Liver (tissue), 9 donors: Measurements from ENCODE around the gene FAM219A. TPM values are rescaled to one million over a fixed set of nuclear protein-coding genes. Genes with fewer than 3 reads are reported as not detected.

ENCODE experiments used
- DNase-seq: peaks from one replicate; pipeline ENCODE4 v3.0.0-alpha.2; 2017; ENCODE audit warnings: low spot score
- H3K27ac ChIP-seq, 2 donors: one replicate each; pipeline ENCODE4 v1.7.0; 2013; ENCODE audit warnings: inconsistent platforms in 2 of 2, low read length in 2 of 2, control low read depth in 1 of 2, low read depth in 1 of 2, mild to moderate bottlenecking in 1 of 2
- H3K27me3 ChIP-seq, 4 donors: one replicate each; pipeline versions ENCODE4 v1.6.1 to v1.7.0; 2013; ENCODE audit warnings: low read length in 3 of 4, inconsistent platforms in 1 of 4, mild to moderate bottlenecking in 1 of 4, moderate library complexity in 1 of 4; ENCODE audit not compliant: control insufficient read depth in 4 of 4, insufficient read depth in 4 of 4
- H3K36me3 ChIP-seq, 4 donors: one replicate each; pipeline versions ENCODE4 v1.6.1 to v1.7.0; 2013; ENCODE audit warnings: low read length in 3 of 4, mild to moderate bottlenecking in 3 of 4, low read depth in 1 of 4, moderate library complexity in 1 of 4; ENCODE audit not compliant: control insufficient read depth in 4 of 4, insufficient read depth in 3 of 4
- H3K4me1 ChIP-seq, 4 donors: one replicate each; pipeline versions ENCODE4 v1.6.1 to v1.7.0; 2013; ENCODE audit warnings: low read length in 3 of 4, mild to moderate bottlenecking in 3 of 4, moderate library complexity in 1 of 4; ENCODE audit not compliant: control insufficient read depth in 4 of 4, insufficient read depth in 4 of 4
- H3K4me3 ChIP-seq, 3 donors: one replicate each; pipeline versions ENCODE4 v1.6.1 to v1.7.0; 2013; ENCODE audit warnings: low read length in 3 of 3, control low read depth in 1 of 3, low read depth in 1 of 3, mild to moderate bottlenecking in 1 of 3
- H3K9ac ChIP-seq, 2 donors: one replicate each; pipeline ENCODE4 v1.7.0; 2013; ENCODE audit warnings: low read length in 2 of 2, mild to moderate bottlenecking in 2 of 2, moderate library complexity in 2 of 2, control low read depth in 1 of 2, low read depth in 1 of 2
- H3K9me3 ChIP-seq, 4 donors: one replicate each; pipeline versions ENCODE4 v1.6.1 to v1.7.0; 2013; ENCODE audit warnings: low read length in 3 of 4; ENCODE audit not compliant: control insufficient read depth in 4 of 4
- EGR1 ChIP-seq, 2 donors: IDR thresholded peaks; 2 replicates each; pipeline ENCODE4 v1.6.1; 2016 to 2018; ENCODE audit warnings: antibody characterized with exemption in 2 of 2, low read depth in 2 of 2
- FOXA1 ChIP-seq: IDR thresholded peaks from 2 replicates; pipeline ENCODE4 v1.6.1; 2016; ENCODE audit warnings: antibody characterized with exemption
- FOXA2 ChIP-seq: IDR thresholded peaks from 2 replicates; pipeline ENCODE4 v1.6.1; 2016; ENCODE audit warnings: antibody characterized with exemption
- GABPA ChIP-seq, 2 donors: IDR thresholded peaks in 1 of 2; conservative IDR thresholded peaks in 1 of 2; 2 replicates each; pipeline ENCODE4 v1.6.1; 2016; ENCODE audit warnings: antibody characterized with exemption in 2 of 2, mild to moderate bottlenecking in 1 of 2, moderate library complexity in 1 of 2
- HNF4A ChIP-seq, 2 donors: conservative IDR thresholded peaks; 2 replicates each; pipeline ENCODE4 v1.6.1; 2016; ENCODE audit warnings: antibody characterized with exemption in 2 of 2, mild to moderate bottlenecking in 2 of 2
- HNF4G ChIP-seq: IDR thresholded peaks from 2 replicates; pipeline ENCODE4 v1.6.1; 2016; ENCODE audit warnings: antibody characterized with exemption
- JUND ChIP-seq, 2 donors: IDR thresholded peaks; 2 replicates each; pipeline ENCODE4 v1.6.1; 2016; ENCODE audit warnings: antibody characterized with exemption in 2 of 2
- NR2F2 ChIP-seq: IDR thresholded peaks from 2 replicates; pipeline ENCODE4 v1.6.1; 2016; ENCODE audit warnings: antibody characterized with exemption
- RAD21 ChIP-seq, 2 donors: IDR thresholded peaks; 2 replicates each; pipeline ENCODE4 v1.6.1; 2016; ENCODE audit warnings: antibody characterized with exemption in 2 of 2, mild to moderate bottlenecking in 2 of 2
- RXRA ChIP-seq, 2 donors: IDR thresholded peaks; 2 replicates each; pipeline ENCODE4 v1.6.1; 2017 to 2018; ENCODE audit warnings: antibody characterized with exemption in 2 of 2, mild to moderate bottlenecking in 1 of 2
- TAF1 ChIP-seq: conservative IDR thresholded peaks from 2 replicates; pipeline ENCODE4 v1.6.1; 2016; ENCODE audit warnings: antibody characterized with exemption, mild to moderate bottlenecking
- YY1 ChIP-seq: IDR thresholded peaks from 2 replicates; pipeline ENCODE4 v1.6.1; 2016; ENCODE audit warnings: antibody characterized with exemption, mild to moderate bottlenecking
- WGBS: extraction: QIAGEN DNeasy Blood & Tissue Kit; methylation state at CpG from one replicate; pipeline ENCODE4 v1.1.7; 2013; 5-methylcytosine and 5-hydroxymethylcytosine counted together
- polyA plus RNA-seq, 2 donors: library from polyadenylated mRNA; stranded (reverse) in 1 of 2; unstranded in 1 of 2; fragments of 200-250 nt in 1 of 2; fragments of >200 nt in 1 of 2; fragmentation: Nextera tagmentation in 1 of 2; extraction: Ambion mirVana in 1 of 2; gene quantifications; one replicate each; pipeline versions ENCODE4 v1.2.1 to v1.2.3, GENCODE V29; 2013 to 2015
- total RNA-seq, 2 donors: library from RNA; depleted of rRNA; stranded (reverse); fragments of >200 nt; gene quantifications; one replicate each; pipeline ENCODE4 v1.2.3, GENCODE V29; 2014
- TF ChIP-seq, protein P1 (sequence below): IDR thresholded peaks from 2 replicates; pipeline ENCODE4 v1.6.1; 2016; ENCODE audit warnings: antibody characterized with exemption, mild to moderate bottlenecking
- TF ChIP-seq, protein P2 (sequence below): fragments of 150-350 bp; IDR thresholded peaks from 2 replicates; pipeline ENCODE4 v1.5.1; 2017; ENCODE audit warnings: improper control_type of control experiment, low read depth, low read length; ENCODE audit not compliant: missing input control
- TF ChIP-seq, protein P3 (sequence below): IDR thresholded peaks from 2 replicates; pipeline ENCODE4 v1.6.1; 2016; ENCODE audit warnings: antibody characterized with exemption
- TF ChIP-seq, protein P4 (sequence below): IDR thresholded peaks from 2 replicates; pipeline ENCODE4 v1.6.1; 2016; ENCODE audit warnings: antibody characterized with exemption
- TF ChIP-seq, protein P5 (sequence below): IDR thresholded peaks from 2 replicates; pipeline ENCODE4 v1.6.1; 2016; ENCODE audit warnings: antibody characterized with exemption
- donor health status: healthy.
- donor health status: healthy.
- donor health status: healthy.
- donor health status: healthy.
- donor health status: healthy.

FAM219A gene
- total and polyA plus RNA-seq, 4 donors: 1.6 to 3.6 (median 2.4) TPM

DNA sequence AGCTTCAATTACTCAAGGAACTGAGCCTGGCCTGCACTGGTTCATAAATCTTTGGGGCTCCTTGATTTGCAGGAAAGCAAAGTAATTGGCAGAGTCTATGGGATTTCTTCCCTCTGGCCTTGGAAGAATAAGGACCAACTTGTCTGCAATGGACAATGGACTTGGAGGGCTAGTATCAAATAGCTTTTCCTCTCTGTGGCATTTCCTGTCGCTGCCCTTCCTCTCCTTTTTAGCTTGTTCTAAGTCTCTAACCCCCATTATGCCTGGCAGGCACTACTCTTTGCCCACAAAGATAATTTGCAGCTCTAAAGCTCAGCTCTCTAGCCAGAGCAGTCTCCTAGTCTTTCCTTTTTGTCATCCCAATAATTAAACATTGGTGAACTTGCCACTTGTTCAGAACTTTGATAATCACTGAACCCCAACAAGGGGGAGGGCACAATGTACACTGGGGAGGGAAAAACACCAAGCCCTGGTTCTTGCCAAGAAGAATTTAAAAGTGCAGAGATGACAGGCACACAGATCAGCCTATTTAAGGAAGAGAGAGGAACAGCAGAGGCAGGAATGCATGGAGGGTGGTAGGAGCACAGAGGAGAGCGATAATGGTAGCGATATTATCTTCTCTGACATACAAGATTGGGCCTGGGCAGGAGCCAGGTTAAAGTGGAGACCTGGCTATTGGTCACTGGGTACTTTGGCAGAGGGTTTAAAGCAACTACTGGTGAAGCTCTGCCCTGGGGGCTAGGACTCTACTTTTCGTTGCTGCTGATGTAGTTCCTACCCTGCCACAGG is 38.5 kb downstream of the FAM219A start:
- DNase-seq: no peak
- TF ChIP-seq TAF1: no peak
- TF ChIP-seq, protein P1, sequence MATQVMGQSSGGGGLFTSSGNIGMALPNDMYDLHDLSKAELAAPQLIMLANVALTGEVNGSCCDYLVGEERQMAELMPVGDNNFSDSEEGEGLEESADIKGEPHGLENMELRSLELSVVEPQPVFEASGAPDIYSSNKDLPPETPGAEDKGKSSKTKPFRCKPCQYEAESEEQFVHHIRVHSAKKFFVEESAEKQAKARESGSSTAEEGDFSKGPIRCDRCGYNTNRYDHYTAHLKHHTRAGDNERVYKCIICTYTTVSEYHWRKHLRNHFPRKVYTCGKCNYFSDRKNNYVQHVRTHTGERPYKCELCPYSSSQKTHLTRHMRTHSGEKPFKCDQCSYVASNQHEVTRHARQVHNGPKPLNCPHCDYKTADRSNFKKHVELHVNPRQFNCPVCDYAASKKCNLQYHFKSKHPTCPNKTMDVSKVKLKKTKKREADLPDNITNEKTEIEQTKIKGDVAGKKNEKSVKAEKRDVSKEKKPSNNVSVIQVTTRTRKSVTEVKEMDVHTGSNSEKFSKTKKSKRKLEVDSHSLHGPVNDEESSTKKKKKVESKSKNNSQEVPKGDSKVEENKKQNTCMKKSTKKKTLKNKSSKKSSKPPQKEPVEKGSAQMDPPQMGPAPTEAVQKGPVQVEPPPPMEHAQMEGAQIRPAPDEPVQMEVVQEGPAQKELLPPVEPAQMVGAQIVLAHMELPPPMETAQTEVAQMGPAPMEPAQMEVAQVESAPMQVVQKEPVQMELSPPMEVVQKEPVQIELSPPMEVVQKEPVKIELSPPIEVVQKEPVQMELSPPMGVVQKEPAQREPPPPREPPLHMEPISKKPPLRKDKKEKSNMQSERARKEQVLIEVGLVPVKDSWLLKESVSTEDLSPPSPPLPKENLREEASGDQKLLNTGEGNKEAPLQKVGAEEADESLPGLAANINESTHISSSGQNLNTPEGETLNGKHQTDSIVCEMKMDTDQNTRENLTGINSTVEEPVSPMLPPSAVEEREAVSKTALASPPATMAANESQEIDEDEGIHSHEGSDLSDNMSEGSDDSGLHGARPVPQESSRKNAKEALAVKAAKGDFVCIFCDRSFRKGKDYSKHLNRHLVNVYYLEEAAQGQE: no peak
- no peak for TF ChIP-seq FOXA1
- TF ChIP-seq FOXA2: no peak
- no peak for TF ChIP-seq HNF4G
- TF ChIP-seq JUND (IDR thresholded peaks at IDR 0.05): no peak
- TF ChIP-seq YY1: no peak
- TF ChIP-seq, protein P2, sequence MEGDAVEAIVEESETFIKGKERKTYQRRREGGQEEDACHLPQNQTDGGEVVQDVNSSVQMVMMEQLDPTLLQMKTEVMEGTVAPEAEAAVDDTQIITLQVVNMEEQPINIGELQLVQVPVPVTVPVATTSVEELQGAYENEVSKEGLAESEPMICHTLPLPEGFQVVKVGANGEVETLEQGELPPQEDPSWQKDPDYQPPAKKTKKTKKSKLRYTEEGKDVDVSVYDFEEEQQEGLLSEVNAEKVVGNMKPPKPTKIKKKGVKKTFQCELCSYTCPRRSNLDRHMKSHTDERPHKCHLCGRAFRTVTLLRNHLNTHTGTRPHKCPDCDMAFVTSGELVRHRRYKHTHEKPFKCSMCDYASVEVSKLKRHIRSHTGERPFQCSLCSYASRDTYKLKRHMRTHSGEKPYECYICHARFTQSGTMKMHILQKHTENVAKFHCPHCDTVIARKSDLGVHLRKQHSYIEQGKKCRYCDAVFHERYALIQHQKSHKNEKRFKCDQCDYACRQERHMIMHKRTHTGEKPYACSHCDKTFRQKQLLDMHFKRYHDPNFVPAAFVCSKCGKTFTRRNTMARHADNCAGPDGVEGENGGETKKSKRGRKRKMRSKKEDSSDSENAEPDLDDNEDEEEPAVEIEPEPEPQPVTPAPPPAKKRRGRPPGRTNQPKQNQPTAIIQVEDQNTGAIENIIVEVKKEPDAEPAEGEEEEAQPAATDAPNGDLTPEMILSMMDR: no peak
- no peak for TF ChIP-seq HNF4A (conservative IDR thresholded peaks at IDR 0.05)
- TF ChIP-seq, protein P3, sequence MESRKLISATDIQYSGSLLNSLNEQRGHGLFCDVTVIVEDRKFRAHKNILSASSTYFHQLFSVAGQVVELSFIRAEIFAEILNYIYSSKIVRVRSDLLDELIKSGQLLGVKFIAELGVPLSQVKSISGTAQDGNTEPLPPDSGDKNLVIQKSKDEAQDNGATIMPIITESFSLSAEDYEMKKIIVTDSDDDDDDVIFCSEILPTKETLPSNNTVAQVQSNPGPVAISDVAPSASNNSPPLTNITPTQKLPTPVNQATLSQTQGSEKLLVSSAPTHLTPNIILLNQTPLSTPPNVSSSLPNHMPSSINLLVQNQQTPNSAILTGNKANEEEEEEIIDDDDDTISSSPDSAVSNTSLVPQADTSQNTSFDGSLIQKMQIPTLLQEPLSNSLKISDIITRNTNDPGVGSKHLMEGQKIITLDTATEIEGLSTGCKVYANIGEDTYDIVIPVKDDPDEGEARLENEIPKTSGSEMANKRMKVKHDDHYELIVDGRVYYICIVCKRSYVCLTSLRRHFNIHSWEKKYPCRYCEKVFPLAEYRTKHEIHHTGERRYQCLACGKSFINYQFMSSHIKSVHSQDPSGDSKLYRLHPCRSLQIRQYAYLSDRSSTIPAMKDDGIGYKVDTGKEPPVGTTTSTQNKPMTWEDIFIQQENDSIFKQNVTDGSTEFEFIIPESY: no peak
- TF ChIP-seq, protein P4, sequence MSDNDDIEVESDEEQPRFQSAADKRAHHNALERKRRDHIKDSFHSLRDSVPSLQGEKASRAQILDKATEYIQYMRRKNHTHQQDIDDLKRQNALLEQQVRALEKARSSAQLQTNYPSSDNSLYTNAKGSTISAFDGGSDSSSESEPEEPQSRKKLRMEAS: no peak
- TF ChIP-seq NR2F2: no peak
- no peak for TF ChIP-seq EGR1 (IDR thresholded peaks at IDR 0.05; ENCODE audit: low read depth in 2 of 2)
- WGBS: 95% methylated on average over 4 of the region's 4 CpGs

DNA sequence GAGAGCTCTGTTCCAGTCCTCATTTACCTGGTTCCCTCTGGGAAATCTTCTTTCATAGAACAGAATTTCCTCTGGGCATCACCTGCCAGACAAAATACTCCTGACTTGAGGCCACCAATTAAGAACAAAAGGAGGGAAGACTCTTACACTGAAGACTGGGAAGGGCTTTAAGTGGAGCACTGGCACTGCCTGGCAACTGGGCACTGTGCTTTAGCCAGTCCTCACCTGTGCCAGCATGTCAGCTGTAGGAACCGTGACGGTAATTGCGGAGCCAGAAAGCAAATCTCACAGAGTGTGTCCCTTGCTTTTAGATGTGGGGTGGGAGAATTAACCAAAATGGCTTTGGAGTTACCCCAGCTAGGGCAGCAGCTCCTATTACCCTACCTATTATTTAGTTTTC is 40.6 kb downstream of the FAM219A start:
- H3K4me3 ChIP-seq: no peak overlapping the region
- no peak overlapping the region for H3K9ac ChIP-seq
- H3K9me3 ChIP-seq: no peaks in the 10 kb centered on the region
- H3K36me3 ChIP-seq: no peaks in the 10 kb centered on the region
- no peak overlapping the region for H3K27ac ChIP-seq
- H3K27me3 ChIP-seq: no peaks in the 10 kb centered on the region
- 97% methylated on average over 3 of the region's 3 CpGs for WGBS
- DNase-seq: no peak
- H3K4me1 ChIP-seq: no peaks in the 10 kb centered on the region
- TF ChIP-seq HNF4G (no peak), FOXA1 (no peak), NR2F2 (no peak), RAD21 (IDR thresholded peaks at IDR 0.05) (no peak), RXRA (IDR thresholded peaks at IDR 0.05) (no peak), GABPA (IDR thresholded peaks at IDR 0.05 in 1 of 2, conservative IDR thresholded peaks at IDR 0.05 in 1 of 2) (no peak)
- TF ChIP-seq, protein P5, sequence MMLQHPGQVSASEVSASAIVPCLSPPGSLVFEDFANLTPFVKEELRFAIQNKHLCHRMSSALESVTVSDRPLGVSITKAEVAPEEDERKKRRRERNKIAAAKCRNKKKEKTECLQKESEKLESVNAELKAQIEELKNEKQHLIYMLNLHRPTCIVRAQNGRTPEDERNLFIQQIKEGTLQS: no peak
- TF ChIP-seq, protein P1: no peak
- TF ChIP-seq, protein P3: no peak
- TF ChIP-seq, protein P4: no peak

More for the DNA sequence above, 38.5 kb downstream of the FAM219A start:
- Histone ChIP-seq H3K4me1 (no peaks in the 10 kb centered on the region), H3K4me3 (no peak overlapping the region), H3K9me3 (no peaks in the 10 kb centered on the region), H3K36me3 (no peaks in the 10 kb centered on the region), H3K9ac (no peak overlapping the region), H3K27ac (no peak overlapping the region), H3K27me3 (no peaks in the 10 kb centered on the region)
